ENCODE data around the gene DHX9. TPM values are rescaled to one million over a fixed set of nuclear protein-coding genes. Genes with fewer than 3 reads are reported as not detected.

DHX9 gene
- total and polyA plus RNA-seq, 9 of the 15 experiments (the other 6 are each of a cell fraction or from before 2014, with no cell fraction given): 100 to 409 (median 294) TPM

GRCh38 chr1:182791281-182792179 lies 47.6 kb upstream of the DHX9 start (continued):
- peak in 1 of 2 experiments; percentile 97; a peak in 2 of 4 replicates for TF ChIP-seq ZMIZ1 (IDR thresholded peaks at IDR 0.05; ENCODE audit: low read depth in 2 of 2, low read length in 2 of 2)
- peak; percentile 97 for TF ChIP-seq FOXM1 (IDR thresholded peaks at IDR 0.05; ENCODE audit: low read depth)
- TF ChIP-seq FOXM1 (CRISPR knock-in tag; IDR thresholded peaks at IDR 0.05; ENCODE audit: low read depth): no peak
- TF ChIP-seq NCOA6 (IDR thresholded peaks at IDR 0.05): peak; percentile 62
- peak; percentile 98 for TF ChIP-seq PML (IDR thresholded peaks at IDR 0.05; ENCODE audit: low read length)
- no peak for TF ChIP-seq ZBTB1 (CRISPR knock-in tag; IDR thresholded peaks at IDR 0.05; ENCODE audit: borderline replicate concordance, low read depth)
- TF ChIP-seq MTA3 (IDR thresholded peaks at IDR 0.05; ENCODE audit: borderline replicate concordance): peak; percentile 65; the same call in 1 of the 2 replicates
- TF ChIP-seq BCL6 (CRISPR knock-in tag; IDR thresholded peaks at IDR 0.05): 0 out of 2 replicates have a peak, but pooled peaks have one; percentile 38
- TF ChIP-seq NRF1 (conservative IDR thresholded peaks at IDR 0.05 in 1 of 2, IDR thresholded peaks at IDR 0.05 in 1 of 2): no peak
- peak; percentile 77 for TF ChIP-seq HMGN3 (IDR thresholded peaks at IDR 0.05; ENCODE audit: borderline replicate concordance, extremely low read depth, insufficient read length, low read depth, low read length)
- TF ChIP-seq ELF2 (CRISPR knock-in tag; IDR thresholded peaks at IDR 0.05): peak; percentile 19; the same call in 1 of the 2 replicates
- TF ChIP-seq TAF1 (IDR thresholded peaks at IDR 0.05; ENCODE audit: control insufficient read depth, extremely low read depth, insufficient read depth, low read length, severe bottlenecking): peak; percentile 29
- TF ChIP-seq ATF1 (CRISPR knock-in tag; IDR thresholded peaks at IDR 0.05): no peak
- peak; percentile 53; the same call in 1 of the 2 replicates for TF ChIP-seq ATF1 (tag; IDR thresholded peaks at IDR 0.05)
- TF ChIP-seq, protein P1, sequence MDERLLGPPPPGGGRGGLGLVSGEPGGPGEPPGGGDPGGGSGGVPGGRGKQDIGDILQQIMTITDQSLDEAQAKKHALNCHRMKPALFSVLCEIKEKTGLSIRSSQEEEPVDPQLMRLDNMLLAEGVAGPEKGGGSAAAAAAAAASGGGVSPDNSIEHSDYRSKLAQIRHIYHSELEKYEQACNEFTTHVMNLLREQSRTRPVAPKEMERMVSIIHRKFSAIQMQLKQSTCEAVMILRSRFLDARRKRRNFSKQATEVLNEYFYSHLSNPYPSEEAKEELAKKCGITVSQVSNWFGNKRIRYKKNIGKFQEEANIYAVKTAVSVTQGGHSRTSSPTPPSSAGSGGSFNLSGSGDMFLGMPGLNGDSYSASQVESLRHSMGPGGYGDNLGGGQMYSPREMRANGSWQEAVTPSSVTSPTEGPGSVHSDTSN (CRISPR knock-in tag; IDR thresholded peaks at IDR 0.05; ENCODE audit: low read depth): no peak
- TF ChIP-seq, protein P1 (tag; conservative IDR thresholded peaks at IDR 0.05; ENCODE audit: low read depth): peak; percentile 51; the same call in 1 of the 2 replicates
- no peak for TF ChIP-seq ZNF696 (CRISPR knock-in tag; conservative IDR thresholded peaks at IDR 0.05)
- TF ChIP-seq POLR2AphosphoS5 (IDR thresholded peaks at IDR 0.05; ENCODE audit: control insufficient read depth, insufficient read depth, low read depth, low read length): peak; percentile 99
- 0 out of 2 replicates have a peak, but pooled peaks have one; percentile 45 for TF ChIP-seq ADNP (tag; IDR thresholded peaks at IDR 0.05)
- peak; percentile 47; the same call in 1 of the 2 replicates for TF ChIP-seq ZNF274 (IDR thresholded peaks at IDR 0.05; ENCODE audit: borderline replicate concordance, low read depth, low read length)
- peak; percentile 89 for TF ChIP-seq BACH1 (tag; IDR thresholded peaks at IDR 0.05)
- TF ChIP-seq TAL1 (IDR thresholded peaks at IDR 0.05): peak; percentile 99
- peak; percentile 93 for TF ChIP-seq MEF2D (tag; conservative IDR thresholded peaks at IDR 0.05; ENCODE audit: low read depth)

Data from K562 (cell line).